Right renal cortex interstitium (tissue), 3 donors: Measurements from ENCODE around the gene EPHA3. TPM values are rescaled to one million over a fixed set of nuclear protein-coding genes. Genes with fewer than 3 reads are reported as not detected.
A peak's percentile ranks its signal among the peaks of the same experiment; 100 is the strongest.

ENCODE experiments used
- DNase-seq, 3 donors: peaks; one replicate each; pipeline ENCODE4 v3.0.0-alpha.2; 2013; ENCODE audit warnings: low read depth in 3 of 3, low spot score in 2 of 3
- polyA plus RNA-seq, 3 donors: library from polyadenylated mRNA; unstranded; fragments of 120-200 nt; gene quantifications; one replicate each; pipeline ENCODE4 v1.2.1, GENCODE V29; 2013; ENCODE audit not compliant: insufficient read length in 3 of 3

EPHA3 gene
- polyA plus RNA-seq, 3 donors, result 5.2 to 6.4 (median 5.3) TPM

- no peak for DNase-seq
Observed at GRCh38 chr3:89144080-89144479, 36.7 kb downstream of the EPHA3 start.

GRCh38 chr3:89145995-89146394 is 38.6 kb downstream of the EPHA3 start:
- no peak for DNase-seq

GRCh38 chr3:89154416-89154815 is 47.0 kb downstream of the EPHA3 start:
- no peak for DNase-seq

GRCh38 chr3:89155811-89156210 is 48.4 kb downstream of the EPHA3 start:
- peak in 1 of 3 donors; percentile 16 for DNase-seq

- no peak for DNase-seq
Observed at GRCh38 chr3:89157575-89157974, 50.2 kb downstream of the EPHA3 start.

- no peak for DNase-seq
Observed at GRCh38 chr3:89159605-89160004, 52.2 kb downstream of the EPHA3 start.

- no peak for DNase-seq
Observed at GRCh38 chr3:89164774-89165173, 57.4 kb downstream of the EPHA3 start.

- DNase-seq, result no peak
Observed at GRCh38 chr3:89165636-89166263, 58.3 kb downstream of the EPHA3 start.

GRCh38 chr3:89171687-89172545 is 64.5 kb downstream of the EPHA3 start:
- DNase-seq, result no peak

- DNase-seq, result no peak
Observed at GRCh38 chr3:89173546-89173945, 66.1 kb downstream of the EPHA3 start.

GRCh38 chr3:89179355-89180001 is 72.1 kb downstream of the EPHA3 start:
- DNase-seq, result no peak

- no peak for DNase-seq
Observed at GRCh38 chr3:89180334-89180733, 72.9 kb downstream of the EPHA3 start.

- DNase-seq, result no peak
Observed at GRCh38 chr3:89182056-89182455, 74.6 kb downstream of the EPHA3 start.

GRCh38 chr3:89184151-89184995 is 77.0 kb downstream of the EPHA3 start:
- no peak for DNase-seq

GRCh38 chr3:89186456-89186855 is 79.0 kb downstream of the EPHA3 start:
- no peak for DNase-seq

GRCh38 chr3:89198591-89198990 is 91.2 kb downstream of the EPHA3 start:
- DNase-seq, result no peak

- no peak for DNase-seq
Observed at GRCh38 chr3:89212619-89213018, 105.2 kb downstream of the EPHA3 start.

- DNase-seq, result no peak
Observed at GRCh38 chr3:89216016-89216739, 108.8 kb downstream of the EPHA3 start.

GRCh38 chr3:89217148-89217685 is 109.8 kb downstream of the EPHA3 start:
- no peak for DNase-seq

- DNase-seq, result no peak
Observed at GRCh38 chr3:89221924-89222323, 114.5 kb downstream of the EPHA3 start.
